Measurements from ENCODE around the gene KRT31.
"Not testable (repeated sequence)": the region's sequence is repeated elsewhere in the genome, so short reads cannot be mapped to it uniquely, and the experiment has no call there.

Gene KRT31

DNA sequence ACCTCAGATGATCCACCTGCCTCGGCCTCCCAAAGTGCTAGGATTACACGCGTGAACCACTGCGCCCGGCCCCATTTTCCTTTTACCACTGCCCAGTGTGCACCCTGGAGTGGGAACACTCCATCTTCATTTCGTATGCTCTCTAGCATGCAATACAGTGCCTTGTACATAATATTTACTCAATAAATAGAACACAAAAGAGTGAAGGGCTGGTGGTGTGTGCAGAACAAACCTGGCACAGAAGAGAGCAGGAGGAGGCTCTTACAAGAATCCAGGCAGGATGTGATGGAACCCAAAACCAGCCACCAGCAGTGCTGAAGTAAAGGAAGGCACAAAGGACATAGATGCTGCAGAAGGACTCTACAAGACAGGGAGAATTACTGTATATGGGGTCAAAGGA, 19.7 kb upstream of the KRT31 start:
- no peak for DNase-seq

DNA sequence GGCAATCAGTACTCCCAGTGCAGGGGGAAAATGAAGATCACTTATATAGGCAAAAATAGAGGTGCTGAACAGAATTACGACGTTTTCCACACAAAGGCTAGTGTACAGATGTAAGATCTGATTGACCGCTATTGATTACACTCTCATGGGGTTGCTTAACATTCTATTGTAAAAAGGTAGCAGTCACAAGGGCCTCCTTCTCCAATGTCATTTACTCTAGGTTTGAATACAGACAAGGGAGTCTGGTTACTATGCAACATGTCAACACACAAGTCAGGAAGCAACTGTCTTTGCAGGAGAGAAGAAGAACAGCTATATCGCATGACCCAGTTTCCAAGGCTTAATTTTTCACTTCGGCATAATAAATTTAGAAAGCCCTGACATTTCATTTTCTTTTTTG, 19.1 kb upstream of the KRT31 start:
- DNase-seq = no peak

DNA sequence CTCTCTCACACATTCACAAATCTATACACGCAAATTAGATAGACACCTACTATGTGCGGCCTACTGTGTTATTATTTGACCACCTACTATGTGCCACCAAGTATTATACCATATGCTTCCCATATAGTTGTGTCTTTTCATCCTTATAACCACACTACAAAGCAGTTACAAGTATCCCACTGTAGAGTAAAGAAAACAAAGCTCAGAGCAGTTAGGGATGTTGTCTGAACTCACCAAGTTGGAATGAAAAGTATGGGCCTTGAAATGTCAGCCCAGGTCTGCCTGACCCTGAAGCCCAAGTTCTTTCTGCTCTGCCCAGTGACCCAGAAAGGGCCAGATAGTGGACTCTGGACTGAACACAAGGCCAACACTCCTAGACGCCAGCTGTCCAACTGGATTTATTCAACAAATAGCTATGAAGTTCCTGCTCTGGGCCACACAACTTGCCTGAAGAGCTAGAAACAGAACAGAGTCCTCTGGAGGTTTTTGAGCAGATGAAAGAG, 18.5 kb upstream of the KRT31 start:
- no peak for DNase-seq

DNA sequence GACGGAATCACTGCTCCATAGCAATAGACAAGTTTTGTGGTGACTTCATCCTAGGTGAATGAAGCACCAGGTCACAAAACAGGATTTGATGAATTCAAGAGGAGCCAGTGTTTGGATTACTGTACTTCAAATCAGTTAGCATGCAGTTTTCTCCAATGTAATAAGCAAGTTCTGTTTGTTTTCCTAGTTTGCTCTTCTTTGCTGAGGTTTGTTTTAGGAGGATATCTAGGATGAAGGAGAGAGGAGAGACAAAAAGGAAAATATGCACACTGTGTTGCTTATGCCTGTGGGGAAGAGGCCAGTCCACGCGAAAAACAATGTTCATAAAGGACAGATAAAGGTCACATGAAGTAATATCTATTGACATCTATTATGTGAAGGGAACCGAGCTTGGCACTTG, 18.0 kb upstream of the KRT31 start:
- no peak for DNase-seq

DNA sequence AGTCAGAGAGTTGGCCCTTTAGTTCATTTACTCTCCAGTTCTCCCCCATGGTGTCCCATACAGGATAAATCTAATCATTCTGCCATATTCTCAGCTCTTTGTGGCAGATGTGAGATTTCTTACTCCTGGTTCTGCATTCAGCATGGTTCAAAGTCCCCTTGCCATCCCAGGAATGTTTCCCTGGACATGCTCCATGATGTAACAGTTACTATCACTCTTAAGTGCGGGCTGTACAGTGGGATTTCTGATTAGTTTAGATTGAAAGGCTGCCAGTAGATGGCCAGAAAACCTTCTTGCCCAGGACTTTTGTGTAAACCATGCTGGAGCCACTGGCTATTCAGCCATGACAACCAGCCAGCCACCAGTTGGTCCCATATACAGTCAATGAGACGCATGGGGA, 16.6 kb upstream of the KRT31 start:
- DNase-seq = no peak

DNA sequence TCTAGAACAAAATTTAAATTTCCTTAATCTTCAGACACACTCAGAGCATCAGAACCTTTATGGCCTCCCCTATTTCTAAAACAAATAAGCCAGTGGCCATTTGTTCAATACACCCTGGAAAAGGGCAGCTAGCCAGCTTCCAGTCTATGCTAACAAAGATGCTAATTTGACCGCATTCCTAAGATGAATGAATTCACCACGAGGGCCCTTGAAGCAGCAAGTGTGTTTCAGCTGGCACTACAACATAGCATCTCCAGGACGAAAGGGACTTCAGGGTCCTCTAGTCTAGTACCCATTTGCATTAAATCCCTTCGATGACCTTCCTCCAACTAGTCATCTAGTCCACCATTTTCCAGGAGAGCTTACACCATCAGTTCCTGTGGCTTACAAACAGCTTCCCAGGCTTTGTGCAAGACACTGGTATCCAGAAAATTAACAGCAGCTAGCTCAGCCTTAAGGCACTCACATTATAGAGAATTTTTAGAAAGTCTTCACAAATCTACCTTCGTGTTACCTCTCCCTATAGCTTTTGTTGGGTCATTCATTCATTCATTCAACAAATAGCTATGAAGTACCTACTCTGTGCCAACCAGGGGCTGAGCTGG, 16.0 kb upstream of the KRT31 start:
- no peak for DNase-seq

DNA sequence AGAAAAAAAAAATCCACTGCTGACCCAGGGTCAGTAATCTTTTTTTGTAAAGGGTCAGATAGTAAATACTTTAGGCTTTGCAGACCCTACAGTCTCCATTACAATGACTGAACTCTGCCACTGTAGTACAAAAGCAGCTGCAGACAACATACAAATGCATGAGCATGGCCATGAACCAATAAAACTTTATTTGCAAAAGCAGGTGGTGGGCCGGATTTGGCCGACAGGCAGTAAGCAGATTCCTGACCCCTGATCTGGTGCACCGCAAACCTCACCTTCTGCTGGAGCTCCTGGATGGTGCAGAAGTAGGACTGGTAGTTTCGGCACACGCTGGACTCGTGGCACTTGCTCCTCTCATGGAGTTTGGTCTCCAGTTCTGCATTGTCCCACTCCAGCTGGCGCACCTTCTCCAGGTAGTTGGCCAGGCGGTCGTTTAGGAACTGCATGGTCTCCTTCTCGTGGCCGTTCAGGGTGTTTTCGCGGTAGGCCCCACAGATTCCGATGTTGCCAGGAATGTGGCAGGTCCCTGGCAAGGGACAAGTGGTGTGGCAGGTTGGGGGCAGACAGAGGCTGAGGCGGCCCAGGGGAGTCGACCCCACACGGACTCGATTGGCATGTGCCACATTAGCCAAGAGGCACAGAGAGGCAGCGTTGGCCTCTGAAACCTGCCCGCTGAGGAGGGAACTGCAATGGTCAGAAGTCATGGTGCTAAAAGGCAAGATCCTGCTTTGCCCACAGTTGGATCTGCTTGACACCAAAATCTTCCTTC, 13.8 kb upstream of the KRT31 start:
- DNase-seq = no peak

DNA sequence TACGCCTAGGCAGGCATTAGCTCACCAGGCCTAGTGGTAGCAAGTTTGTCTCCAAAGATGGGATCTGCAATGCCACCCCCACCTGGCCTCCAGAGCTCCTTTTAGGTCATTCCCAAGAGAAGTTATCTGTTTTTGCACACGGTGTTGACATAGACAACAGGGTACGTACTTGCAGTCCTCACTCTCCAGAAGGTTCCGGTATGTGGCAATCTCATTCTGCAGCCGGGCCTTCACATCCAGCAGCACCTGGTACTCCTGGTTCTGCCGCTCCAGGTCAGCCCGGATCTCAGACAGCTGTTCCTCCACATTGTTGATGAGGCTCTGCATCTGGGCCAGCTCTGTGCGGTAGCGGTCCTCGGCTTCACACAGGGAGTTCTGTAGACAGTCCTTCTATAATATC, 9.8 kb upstream of the KRT31 start:
- DNase-seq = no peak

DNA sequence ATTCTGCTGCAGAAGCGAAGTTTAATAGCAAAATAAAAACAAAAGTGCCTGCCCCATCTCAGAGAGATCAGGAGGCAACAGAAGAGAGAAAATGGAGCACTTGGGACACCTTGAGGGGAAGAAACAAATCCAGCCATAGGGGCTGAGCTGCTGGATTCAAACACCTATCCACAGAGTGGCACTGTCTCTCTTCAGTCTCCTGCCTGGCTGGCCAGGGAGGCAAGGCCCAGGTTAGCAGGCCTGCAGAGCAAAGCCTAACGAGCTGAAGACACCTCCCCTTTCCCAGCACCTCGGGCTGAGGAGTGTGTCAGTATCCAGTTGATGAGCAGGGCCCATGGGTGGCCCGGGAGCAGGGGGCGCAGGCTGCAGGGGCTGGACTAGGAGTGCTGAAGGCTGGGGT, 8.8 kb upstream of the KRT31 start:
- no peak for DNase-seq

DNA sequence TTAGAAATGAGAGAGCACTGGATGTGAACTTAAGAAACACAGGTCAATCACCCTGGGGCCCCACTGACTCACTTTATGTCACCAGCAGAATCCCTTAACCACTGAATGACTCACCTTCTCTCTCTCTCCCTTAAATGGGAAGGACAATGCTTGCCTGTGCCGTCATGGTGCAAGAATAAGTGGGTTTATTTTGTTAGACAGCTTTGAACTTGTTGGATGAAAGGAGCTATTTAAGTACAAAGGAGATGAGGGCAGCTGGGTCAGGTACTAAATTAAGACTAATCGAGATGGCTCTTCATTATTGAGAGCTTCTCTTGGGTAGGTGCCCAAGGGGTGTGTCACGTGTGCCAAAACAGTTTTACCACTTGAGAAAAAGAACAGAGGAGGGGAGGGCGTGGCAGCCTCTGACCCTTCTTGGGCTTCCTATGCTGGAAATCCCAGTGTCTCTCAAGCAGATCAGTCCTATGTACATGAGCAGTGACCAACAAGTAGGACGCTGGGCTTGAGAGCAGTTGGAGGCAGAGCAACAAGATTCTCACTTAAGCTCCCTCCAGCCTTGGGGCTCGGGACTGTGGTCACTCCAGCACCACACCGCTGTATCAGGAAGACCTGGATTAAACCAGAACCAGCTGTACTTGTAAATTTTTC, 6.7 kb upstream of the KRT31 start:
- no peak for DNase-seq

DNA sequence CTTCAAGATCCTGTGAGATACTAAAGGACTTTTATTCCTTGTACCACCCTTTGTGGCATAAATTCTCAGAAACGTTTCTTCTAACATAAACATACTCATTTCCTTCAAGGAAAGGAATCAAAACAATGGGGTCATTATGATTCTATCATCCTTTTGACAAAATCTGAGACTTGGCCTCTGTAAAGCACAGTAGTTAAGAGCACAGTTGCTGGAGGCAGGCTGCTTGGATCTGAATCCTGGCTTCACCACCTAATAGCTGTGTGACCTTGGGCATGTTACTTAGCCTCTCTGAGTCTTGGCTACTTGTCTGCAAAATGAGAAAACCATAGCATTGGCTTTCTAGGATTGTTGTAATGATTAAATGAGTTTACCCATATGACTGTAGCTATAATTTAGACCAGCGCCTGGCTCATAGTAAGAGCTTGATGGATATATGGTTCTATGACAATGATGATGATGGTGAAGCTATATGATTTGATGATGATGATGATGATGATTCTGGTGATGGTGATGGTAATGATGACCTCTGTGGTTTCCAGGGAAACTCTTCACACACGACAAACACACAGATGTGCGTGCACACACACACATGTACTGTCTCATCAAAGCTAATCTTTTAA, 6.1 kb upstream of the KRT31 start:
- DNase-seq = no peak

DNA sequence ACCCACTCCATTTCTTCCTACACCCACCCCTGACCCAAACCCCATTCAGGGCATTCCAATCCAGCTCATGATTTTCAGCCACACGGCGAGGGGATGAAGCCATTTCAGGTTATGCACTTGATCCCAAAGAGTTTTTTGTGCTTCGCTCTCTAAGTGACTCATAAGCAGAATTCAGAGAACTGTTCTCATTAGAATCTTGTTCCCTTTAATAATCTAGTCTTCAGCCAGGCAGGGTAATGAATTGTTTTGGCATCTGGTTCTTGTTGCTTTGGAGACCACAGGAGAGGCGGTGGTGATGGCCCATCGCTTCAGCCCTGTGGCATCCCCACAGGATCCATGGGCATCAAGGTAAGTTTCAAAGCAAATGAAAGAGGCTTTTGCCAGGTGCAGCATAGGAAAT, 4.8 kb upstream of the KRT31 start:
- no peak for DNase-seq

DNA sequence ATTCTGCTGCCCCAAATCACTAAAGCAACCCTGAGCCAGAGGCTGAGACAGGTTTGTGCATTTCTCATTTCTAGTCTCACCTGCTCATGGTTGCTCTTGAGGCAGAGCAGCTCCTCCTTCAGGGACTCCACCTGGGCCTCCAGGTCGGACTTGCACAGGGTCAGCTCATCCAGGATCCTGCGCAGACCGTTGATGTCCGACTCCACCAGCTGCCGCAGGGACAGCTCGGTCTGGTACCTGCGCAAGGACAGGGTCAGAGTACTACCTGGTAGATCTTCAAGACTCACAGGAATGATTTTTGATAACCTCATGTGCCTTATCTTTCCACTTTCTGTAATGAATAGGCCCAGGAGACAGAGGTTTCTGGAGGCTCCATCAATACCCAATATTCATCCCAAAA, 1.1 kb downstream of the KRT31 start:
- DNase-seq = no peak

DNA sequence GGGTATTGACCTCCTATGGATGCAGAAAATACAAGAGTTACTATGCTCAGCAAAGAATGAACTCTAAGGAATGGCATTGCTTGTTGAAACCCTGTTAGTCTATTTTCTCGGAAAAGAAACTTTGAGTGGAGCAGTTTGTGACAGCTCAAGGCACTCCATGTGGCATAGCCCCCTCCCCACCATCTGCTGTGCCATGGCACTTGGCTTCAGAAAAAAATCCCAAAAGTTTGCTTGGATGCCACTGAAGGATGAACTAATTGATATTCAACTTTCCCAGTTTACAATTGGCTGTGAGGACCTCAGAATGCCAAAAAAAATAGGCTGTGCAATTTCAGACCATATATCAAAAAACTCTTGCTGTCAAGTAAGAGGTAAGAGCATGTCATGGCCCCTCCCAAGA, 1.8 kb downstream of the KRT31 start:
- no peak for DNase-seq

DNA sequence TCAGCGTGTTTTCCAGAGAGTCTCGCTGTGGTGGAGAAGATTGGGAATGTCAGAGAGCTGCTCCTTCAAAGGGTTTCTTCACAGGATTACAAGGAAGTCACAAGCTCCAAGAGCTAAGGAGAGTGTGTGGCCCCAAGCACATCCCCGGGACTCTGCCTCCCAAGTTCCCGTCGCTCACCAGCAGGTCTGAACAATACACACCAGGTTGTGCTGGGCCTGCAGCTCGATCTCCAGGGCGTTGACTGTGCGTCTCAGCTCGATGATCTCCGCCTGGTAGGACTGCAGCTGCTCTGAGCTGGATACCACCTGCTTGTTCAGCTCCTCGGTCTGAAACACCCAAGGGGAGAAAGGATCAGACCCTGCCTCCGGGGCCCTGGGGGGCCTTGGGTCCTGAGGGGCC, 2.4 kb downstream of the KRT31 start:
- not testable (repeated sequence) for DNase-seq

DNA sequence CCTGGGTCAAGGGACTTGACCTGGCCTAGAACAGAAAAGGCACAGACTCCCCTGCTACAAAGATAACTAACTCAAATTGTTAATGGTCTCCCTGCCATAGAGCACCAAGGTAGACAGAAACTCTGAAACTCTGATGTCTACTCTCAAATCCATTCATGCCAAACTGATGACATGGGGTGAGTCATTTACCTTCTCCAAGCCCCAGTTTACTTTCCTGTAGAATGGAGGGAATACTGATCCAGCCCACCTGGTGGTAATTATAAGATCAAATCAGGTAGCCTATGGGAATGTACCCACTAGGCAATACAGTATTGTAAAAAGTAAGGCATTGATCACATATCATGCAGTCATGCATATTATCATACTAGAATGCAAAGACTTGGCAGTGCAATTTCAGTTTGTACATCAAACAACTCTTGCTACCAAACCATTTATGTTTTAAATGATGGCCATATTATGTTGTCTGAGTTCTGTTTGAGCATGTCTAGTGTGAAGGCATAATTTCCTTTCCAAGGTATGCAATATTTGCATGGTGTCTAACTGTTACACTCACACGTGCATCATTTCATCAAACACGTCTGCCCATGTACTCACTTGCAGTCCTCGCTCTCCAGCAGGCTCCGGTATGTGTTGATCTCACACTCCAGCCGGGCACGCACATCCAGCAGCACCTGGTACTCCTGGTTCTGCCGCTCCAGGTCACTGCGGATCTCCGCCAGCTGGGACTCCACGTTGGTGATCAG, 3.0 kb downstream of the KRT31 start:
- DNase-seq = no peak

DNA sequence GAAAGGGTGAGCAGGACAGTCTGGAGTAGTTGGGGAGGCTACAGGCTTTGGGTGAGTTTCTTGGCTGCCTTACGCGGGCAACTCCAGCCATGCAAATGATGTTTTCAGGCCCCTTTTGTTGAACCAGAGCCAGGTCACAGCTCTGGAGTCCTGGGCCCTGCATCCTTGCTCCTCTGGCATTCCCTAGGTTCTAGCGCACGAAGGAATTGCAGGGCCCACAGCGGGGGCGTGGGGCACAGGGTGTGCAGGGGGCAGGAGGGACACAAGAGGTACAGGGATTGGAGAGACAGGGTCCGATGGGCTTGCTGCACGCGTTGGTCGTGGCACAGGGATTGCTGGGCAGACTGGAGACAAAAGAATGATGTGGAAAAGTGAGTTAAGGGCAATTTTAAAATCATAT, 3.6 kb downstream of the KRT31 start:
- no peak for DNase-seq

DNA sequence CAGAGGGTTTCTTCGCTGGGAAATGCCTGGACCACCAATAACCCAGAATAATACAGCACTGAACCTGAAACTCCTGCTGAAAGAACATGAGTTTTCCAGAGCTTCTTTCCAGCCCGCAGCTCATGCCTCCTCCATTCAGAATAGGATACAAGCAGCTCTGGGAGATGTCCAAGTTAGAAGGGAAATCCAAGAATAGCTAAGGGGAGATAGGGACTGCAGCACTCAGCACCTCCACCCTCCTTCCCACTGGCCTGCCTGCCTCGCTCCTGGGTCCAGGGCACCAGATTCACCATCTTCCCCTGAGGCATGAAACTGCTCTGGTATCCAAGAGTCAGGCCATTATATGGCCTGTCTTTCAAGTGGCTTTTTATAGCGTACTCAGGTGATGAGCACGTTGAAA, 4.1 kb downstream of the KRT31 start:
- DNase-seq = no peak

DNA sequence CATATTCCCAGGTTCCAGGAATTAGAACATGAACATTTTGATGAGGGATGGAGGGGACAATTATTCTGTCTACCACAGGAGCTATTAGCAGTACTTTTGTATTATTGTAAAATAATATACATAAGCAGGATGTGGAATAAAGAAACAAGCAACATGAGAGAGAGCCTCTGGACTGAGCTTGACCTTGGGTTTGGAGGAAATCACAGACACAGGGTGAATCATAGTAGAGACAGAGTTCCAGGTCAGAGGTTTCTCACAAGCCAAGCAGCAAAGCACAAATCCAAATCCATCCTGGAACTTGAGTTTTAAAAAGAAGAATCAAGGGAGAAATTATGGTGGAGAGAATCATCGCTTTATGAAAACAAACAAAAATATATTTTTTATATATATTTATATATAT, 5.1 kb downstream of the KRT31 start:
- DNase-seq = no peak

DNA sequence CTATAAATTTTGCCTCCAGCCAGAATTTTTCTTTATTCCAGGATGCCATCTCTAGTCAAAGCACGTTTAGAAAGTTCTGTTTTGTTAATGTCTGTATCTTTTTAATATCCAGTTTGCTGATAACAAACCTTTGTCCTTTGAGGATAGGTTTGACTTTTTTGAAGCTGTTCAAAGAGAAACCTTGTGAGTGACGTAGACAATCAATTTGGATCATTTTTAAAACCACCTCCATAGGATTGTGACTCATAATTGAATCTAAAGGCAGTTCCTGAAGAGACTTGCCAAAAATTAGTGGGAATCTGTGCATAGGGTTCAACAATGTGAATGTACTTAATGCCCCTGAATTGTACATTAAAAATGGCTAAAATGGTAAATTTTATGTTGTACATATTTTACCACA, 5.9 kb downstream of the KRT31 start:
- no peak for DNase-seq

DNA sequence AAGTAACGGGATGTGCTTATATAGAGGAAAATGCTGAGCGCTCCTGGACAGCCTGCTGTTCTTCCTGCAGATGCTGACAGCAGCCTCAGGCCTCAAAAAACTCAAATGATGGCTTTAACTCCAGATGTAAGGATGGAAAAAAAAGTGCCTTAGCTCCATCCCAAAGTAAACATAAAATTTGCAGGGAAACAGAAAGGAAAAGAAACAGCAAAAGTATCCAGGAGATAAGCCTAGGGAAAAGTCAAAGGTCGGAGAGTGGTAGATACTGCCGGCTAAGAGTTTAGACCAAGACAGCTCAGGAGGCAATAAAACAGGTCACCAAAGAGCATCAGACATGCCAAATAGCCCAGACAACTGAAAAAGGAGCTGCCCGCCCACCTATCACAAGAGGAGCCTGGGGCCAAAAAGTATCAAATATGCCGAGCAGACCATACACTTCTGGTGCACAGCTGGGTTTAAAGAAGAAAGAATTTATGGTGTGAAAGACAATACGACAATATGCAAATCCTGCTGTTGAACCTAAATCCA, 6.9 kb downstream of the KRT31 start:
- DNase-seq = no peak

DNA sequence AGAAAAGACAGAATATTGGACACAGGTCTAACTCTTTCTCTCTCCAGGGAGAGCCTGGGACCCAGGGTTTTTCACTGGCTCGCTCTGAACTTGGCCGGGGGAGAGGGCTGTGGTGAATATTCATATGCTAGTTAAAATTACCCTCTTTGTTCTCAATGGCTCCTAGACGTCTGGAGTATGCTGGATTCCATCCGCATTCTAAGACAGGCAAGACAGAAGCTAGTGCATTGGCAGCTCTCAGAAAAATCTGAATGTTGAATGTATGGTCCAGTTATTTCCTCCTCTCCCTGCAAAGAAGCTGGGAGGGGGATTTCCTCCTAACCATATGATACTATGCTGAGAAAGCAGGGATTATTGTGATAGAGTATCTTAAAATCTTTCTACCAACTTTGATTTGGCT, 9.7 kb downstream of the KRT31 start:
- DNase-seq = no peak

DNA sequence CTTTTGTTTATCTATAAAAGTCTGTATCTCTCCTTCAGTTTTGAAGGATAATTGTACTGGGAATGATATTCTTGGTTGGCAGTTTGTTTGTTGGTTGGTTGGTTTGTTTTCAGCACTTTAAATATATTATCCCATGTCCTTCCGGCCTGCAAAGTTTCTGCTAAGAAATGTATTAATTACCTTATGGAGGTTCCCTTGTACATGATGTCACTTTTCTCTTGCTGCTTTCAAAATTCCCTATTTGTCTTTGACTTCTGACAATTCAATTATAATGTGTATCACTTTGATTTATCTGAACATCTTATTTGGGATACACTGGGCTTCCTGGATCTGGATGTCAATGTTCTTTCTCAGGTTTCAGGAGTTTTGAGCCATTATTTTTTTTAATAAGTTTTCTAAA, 11.2 kb downstream of the KRT31 start:
- no peak for DNase-seq

Measured in NCI-H1092 (cell line).